Kidney epithelial cell (primary cell): ENCODE measurements around the gene ATP4B. TPM values are rescaled to one million over a fixed set of nuclear protein-coding genes. Genes with fewer than 3 reads are reported as not detected.

Experiments
- DNase-seq: peaks from one replicate; pipeline ENCODE4 v3.0.0-alpha.2; 2010; ENCODE audit warnings: low read depth
- H3K27me3 ChIP-seq: 2 replicates; pipeline ENCODE4 v1.6.0; 2011; ENCODE audit warnings: low read length; ENCODE audit not compliant: control insufficient read depth, insufficient read depth
- H3K36me3 ChIP-seq: 2 replicates; pipeline ENCODE4 v1.5.1; 2011; ENCODE audit warnings: low read length; ENCODE audit not compliant: control insufficient read depth, insufficient read depth
- H3K4me3 ChIP-seq: 2 replicates; pipeline ENCODE4 v1.5.1; 2011; ENCODE audit warnings: low read depth, mild to moderate bottlenecking, control low read depth, low read length
- total RNA-seq: library from RNA; depleted of rRNA; stranded (reverse); fragments of >200 nt; gene quantifications from 2 replicates; pipeline ENCODE4 v1.2.3, GENCODE V29; 2015
- TF ChIP-seq, protein P1 (sequence below): IDR thresholded peaks from 2 replicates; pipeline ENCODE4 v1.5.1; 2011; ENCODE audit warnings: mild to moderate bottlenecking, moderate library complexity, low read length, control low read depth, inconsistent platforms; ENCODE audit not compliant: insufficient read depth, poor library complexity, severe bottlenecking

ATP4B gene
- total RNA-seq, 1 donor from 2014 or later: not detected

GRCh38 chr13:113641426-113641825 is 16.6 kb downstream of the ATP4B start:
- DNase-seq: no peak
- TF ChIP-seq, protein P1, sequence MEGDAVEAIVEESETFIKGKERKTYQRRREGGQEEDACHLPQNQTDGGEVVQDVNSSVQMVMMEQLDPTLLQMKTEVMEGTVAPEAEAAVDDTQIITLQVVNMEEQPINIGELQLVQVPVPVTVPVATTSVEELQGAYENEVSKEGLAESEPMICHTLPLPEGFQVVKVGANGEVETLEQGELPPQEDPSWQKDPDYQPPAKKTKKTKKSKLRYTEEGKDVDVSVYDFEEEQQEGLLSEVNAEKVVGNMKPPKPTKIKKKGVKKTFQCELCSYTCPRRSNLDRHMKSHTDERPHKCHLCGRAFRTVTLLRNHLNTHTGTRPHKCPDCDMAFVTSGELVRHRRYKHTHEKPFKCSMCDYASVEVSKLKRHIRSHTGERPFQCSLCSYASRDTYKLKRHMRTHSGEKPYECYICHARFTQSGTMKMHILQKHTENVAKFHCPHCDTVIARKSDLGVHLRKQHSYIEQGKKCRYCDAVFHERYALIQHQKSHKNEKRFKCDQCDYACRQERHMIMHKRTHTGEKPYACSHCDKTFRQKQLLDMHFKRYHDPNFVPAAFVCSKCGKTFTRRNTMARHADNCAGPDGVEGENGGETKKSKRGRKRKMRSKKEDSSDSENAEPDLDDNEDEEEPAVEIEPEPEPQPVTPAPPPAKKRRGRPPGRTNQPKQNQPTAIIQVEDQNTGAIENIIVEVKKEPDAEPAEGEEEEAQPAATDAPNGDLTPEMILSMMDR: no peak
- Histone ChIP-seq H3K27me3 (no peaks in the 10 kb centered on the region), H3K4me3 (no peak overlapping the region), H3K36me3 (peaks cover 1% of the 10 kb centered on the region)

DNA sequence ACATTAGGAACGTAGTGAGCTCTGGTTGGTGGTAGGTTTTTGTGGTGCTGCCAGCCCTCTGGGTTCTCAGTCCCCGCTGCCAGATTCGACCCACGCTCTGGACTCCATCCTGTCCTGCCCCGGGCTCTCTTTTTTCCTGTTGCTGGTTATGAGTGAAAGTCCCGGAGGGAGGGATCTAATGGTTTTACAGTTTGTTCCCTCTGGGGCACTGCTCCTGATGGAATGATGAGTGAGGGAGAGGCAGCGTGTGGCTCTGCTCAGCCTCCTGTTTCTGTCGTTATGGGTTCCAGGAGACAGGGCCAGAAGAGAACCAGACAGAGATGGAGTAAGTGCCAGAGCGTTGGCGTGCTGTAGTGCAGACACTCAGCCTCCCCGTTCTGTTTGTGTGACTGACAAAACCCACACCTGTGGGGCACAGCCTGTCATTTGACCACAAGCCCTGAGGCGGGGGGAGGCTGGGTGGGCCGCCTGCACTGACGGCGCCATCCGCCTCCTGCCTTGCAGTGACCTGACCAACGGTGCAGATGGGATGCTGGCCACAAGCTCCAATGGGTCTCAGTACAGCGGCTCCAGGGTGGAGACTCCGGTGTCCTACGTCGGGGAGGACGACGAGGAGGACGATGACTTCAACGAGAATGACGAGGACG is 18.3 kb downstream of the ATP4B start:
- DNase-seq: no peak
- Histone ChIP-seq H3K27me3 (no peaks in the 10 kb centered on the region), H3K36me3 (peaks cover 1% of the 10 kb centered on the region), H3K4me3 (no peak overlapping the region)
- TF ChIP-seq, protein P1: no peak

DNA sequence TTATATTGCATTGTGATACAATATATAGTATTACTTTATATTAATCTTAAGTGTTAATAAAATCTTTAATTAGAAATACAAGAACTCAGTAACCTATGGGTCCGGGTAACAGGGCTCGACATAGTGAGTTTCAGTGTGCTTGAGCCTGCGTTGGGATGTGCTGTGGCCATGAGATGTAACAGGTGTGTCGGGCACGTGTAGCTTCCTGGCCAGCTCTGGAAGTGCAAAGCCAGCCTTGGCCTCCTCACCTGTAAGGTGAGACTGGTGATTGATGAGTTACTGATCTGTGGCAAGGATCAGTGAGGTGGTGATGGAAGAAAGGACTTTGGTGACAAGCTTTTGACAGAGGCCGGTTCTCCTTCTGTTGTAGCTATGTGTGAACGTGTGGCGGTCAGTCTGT is 19.2 kb downstream of the ATP4B start:
- TF ChIP-seq, protein P1: no peak
- Histone ChIP-seq H3K27me3 (no peaks in the 10 kb centered on the region), H3K36me3 (peaks cover 1% of the 10 kb centered on the region), H3K4me3 (no peak overlapping the region)
- no peak for DNase-seq

DNA sequence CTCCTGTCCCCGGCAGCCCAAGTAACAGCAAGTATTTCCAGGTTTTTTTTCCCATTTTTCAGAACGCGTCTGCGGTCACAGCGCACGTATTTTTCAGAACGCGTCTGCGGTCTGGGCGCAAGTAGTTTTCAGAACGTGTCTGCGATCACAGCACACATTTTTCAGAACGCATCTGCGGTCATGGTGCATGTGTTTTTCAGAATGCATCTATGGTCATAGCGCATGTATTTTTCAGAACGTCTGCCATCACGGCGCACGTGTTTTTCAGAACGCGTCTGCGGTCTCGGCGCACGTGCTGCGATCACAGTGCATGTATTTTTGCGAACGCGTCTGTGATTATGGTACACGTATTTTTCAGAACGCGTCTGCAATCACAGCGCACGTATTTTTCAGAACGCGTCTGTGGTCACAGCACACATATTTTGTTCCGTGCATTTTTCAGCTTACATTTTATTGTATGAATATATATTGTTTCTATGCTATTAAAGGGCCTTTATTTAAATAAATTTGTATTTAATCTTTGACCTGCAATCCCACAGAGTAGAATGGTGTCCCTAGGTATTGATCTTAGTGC is 19.7 kb downstream of the ATP4B start:
- H3K27me3 ChIP-seq: no peaks in the 10 kb centered on the region
- TF ChIP-seq, protein P1: no peak
- peaks cover 1% of the 10 kb centered on the region for H3K36me3 ChIP-seq
- no peak overlapping the region for H3K4me3 ChIP-seq
- no peak for DNase-seq

DNA sequence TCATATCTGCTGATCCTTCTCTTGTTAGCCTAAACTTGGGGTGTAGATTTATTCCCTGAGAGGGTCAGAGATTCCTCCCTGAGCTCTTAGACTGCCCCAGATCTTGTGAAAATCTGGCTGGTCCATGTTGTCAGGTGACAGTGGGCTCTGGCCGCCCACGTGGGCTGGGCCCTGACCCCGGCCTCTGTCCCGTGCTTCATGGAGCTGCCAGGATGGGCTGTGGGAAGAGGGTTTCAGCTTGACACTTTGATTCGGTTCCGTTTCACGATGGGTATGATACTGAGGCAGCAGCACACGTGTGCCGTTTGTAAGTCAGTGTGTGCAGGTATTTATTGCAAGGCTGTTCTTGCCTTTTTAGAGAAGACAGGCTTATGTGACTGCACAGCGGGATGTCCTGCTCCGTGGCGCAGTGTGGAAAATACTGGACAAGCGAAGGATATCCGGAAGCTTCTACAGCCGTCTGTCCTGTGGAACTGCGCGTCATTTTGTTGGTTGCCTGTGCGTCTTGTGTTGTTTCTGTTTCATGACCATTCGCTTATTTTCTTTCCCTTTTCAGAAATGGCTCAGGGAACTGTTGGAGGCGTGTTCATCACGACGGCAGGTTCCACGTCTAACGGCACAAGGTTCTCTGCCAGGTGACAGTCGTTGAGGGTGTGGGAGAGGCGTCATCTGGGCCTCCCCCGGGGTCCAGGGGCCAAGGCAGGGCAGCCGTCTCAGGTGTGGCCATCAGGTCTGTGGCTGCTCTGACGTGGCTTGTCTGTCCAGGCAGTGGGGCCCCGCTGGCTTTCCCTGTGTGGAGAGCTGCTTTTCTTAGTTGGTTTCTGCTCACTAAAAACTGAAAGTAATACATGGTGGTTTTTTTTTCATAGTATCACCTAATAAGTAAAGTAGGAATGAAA is 20.5 kb downstream of the ATP4B start:
- TF ChIP-seq, protein P1: no peak
- Histone ChIP-seq H3K27me3 (no peaks in the 10 kb centered on the region), H3K36me3 (peaks cover 1% of the 10 kb centered on the region), H3K4me3 (no peak overlapping the region)
- no peak for DNase-seq
